Limb (tissue), 2 donors: ENCODE data around the gene ORC5.

Experiments used
- DNase-seq, 2 donors: peaks; one replicate each; pipeline ENCODE4 v3.0.0-alpha.2; 2016; ENCODE audit errors: extremely low spot score in 2 of 2

The ORC5 gene

GRCh38 chr7:104127204-104127603 is 80.6 kb downstream of the ORC5 start:
- DNase-seq: no peak

- DNase-seq: no peak
Measured at GRCh38 chr7:104126411-104126841, 81.4 kb downstream of the ORC5 start.

GRCh38 chr7:104124893-104125477 is 82.8 kb downstream of the ORC5 start:
- no peak for DNase-seq

GRCh38 chr7:104124469-104124868 is 83.3 kb downstream of the ORC5 start:
- no peak for DNase-seq

- no peak for DNase-seq
Measured at GRCh38 chr7:104123786-104124185, 84.0 kb downstream of the ORC5 start.

- DNase-seq: no peak
Measured at GRCh38 chr7:104113788-104114187, 94.0 kb downstream of the ORC5 start.

GRCh38 chr7:104112623-104113022 is 95.2 kb downstream of the ORC5 start:
- no peak for DNase-seq

GRCh38 chr7:104111271-104111670 is 96.5 kb downstream of the ORC5 start:
- DNase-seq: no peak

GRCh38 chr7:104106108-104106905 is 101.5 kb downstream of the ORC5 start:
- no peak for DNase-seq

GRCh38 chr7:104098890-104099289 is 108.9 kb downstream of the ORC5 start:
- no peak for DNase-seq

GRCh38 chr7:104096683-104097082 is 111.1 kb downstream of the ORC5 start:
- no peak for DNase-seq

- DNase-seq: no peak
Measured at GRCh38 chr7:104093127-104093526, 114.7 kb downstream of the ORC5 start.

GRCh38 chr7:104091242-104091641 is 116.6 kb downstream of the ORC5 start:
- DNase-seq: no peak

GRCh38 chr7:104089612-104090011 is 118.2 kb downstream of the ORC5 start:
- DNase-seq: no peak

GRCh38 chr7:104089061-104089460 is 118.8 kb downstream of the ORC5 start:
- DNase-seq: no peak
